Measurements from ENCODE around the gene NSA2.
"Not testable (repeated sequence)": the region's sequence is repeated elsewhere in the genome, so short reads cannot be mapped to it uniquely, and the experiment has no call there.

NSA2 gene

GRCh38 chr5:74786851-74787250 is 19.8 kb downstream of the NSA2 start:
- no peak overlapping the region for H3K23ac ChIP-seq (ENCODE audit: low read length in 2 of 2)
- H3K36me3 ChIP-seq (ENCODE audit: control insufficient read depth in 1 of 2, insufficient read depth in 2 of 2, low read depth in 1 of 2, low read length in 2 of 2), result no peaks in the 10 kb centered on the region
- no peak overlapping the region for H3K27ac ChIP-seq (ENCODE audit: low read length, poor library complexity, severe bottlenecking)
- no peak overlapping the region for H2BK15ac ChIP-seq (ENCODE audit: low read depth, poor library complexity, severe bottlenecking)
- H2BK5ac ChIP-seq (ENCODE audit: low read depth, low read length, poor library complexity, severe bottlenecking), result no peak overlapping the region
- H3K4me1 ChIP-seq (ENCODE audit: control insufficient read depth, insufficient read depth, low read depth, low read length), result no peaks in the 10 kb centered on the region
- WGBS, result 91% methylated on average over 6 of the region's 6 CpGs
- no peaks in the 10 kb centered on the region for H3K27me3 ChIP-seq (ENCODE audit: control insufficient read depth in 1 of 2, insufficient read depth in 1 of 2, low read length in 2 of 2)
- no peak overlapping the region for H2BK120ac ChIP-seq (ENCODE audit: low read depth, low read length)
- H4K91ac ChIP-seq (ENCODE audit: low read length), result no peak overlapping the region
- H2AK5ac ChIP-seq (ENCODE audit: low read length, severe bottlenecking), result no peak overlapping the region
- no peak overlapping the region for H3K18ac ChIP-seq (ENCODE audit: low read depth in 1 of 2, low read length in 2 of 2)
- no peak overlapping the region for H3K4me3 ChIP-seq (ENCODE audit: insufficient read depth in 1 of 2, low read depth in 1 of 2, low read length in 2 of 2)
- H4K8ac ChIP-seq (ENCODE audit: low read length), result no peak overlapping the region
- DNase-seq, result no peak
- H3K9me3 ChIP-seq (ENCODE audit: control insufficient read depth, low read length), result peaks cover 3% of the 10 kb centered on the region
- no peaks in the 10 kb centered on the region for H3K79me1 ChIP-seq (replicated peaks; ENCODE audit: low read length, poor library complexity, severe bottlenecking)
- H2BK12ac ChIP-seq (ENCODE audit: low read length in 2 of 2), result no peak overlapping the region
- H3K14ac ChIP-seq (ENCODE audit: low read length in 2 of 2), result no peak overlapping the region
- H3K4ac ChIP-seq (ENCODE audit: low read depth in 1 of 2, low read length in 2 of 2), result no peak overlapping the region
- H2AFZ ChIP-seq (ENCODE audit: low read depth, low read length), result no peak overlapping the region
- H3K4me2 ChIP-seq (ENCODE audit: low read length, poor library complexity, severe bottlenecking), result no peak overlapping the region
- no peak overlapping the region for H3K9ac ChIP-seq (ENCODE audit: low read length)

DNA sequence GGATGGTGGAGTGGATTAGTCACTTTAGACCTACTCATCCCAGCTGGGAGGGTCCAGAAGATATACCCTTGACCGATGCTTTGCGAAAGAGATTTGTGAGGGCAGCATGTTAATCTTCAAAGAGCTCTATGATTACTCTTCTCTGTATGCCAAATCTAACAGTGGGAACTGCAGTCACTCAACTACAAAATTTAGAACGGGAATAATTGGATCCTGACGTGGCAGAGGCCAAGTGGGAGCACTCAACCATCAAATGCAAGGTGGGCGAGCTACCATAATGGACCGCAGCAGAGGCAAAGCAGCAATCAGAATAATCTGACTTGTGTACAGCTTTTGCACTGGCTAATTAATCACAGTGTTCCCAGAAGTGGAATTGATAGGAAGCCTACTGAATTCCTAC is 20.4 kb downstream of the NSA2 start:
- Histone ChIP-seq H4K91ac (ENCODE audit: low read length) (no peak overlapping the region), H2BK5ac (ENCODE audit: low read depth, low read length, poor library complexity, severe bottlenecking) (no peak overlapping the region), H2BK120ac (ENCODE audit: low read depth, low read length) (no peak overlapping the region), H3K9ac (ENCODE audit: low read length) (no peak overlapping the region), H3K27ac (ENCODE audit: low read length, poor library complexity, severe bottlenecking) (no peak overlapping the region), H3K36me3 (ENCODE audit: control insufficient read depth in 1 of 2, insufficient read depth in 2 of 2, low read depth in 1 of 2, low read length in 2 of 2) (no peaks in the 10 kb centered on the region), H3K27me3 (ENCODE audit: control insufficient read depth in 1 of 2, insufficient read depth in 1 of 2, low read length in 2 of 2) (no peaks in the 10 kb centered on the region), H3K4ac (ENCODE audit: low read depth in 1 of 2, low read length in 2 of 2) (no peak overlapping the region), H2AK5ac (ENCODE audit: low read length, severe bottlenecking) (no peak overlapping the region), H3K9me3 (ENCODE audit: control insufficient read depth, low read length) (peaks cover 3% of the 10 kb centered on the region), H3K4me1 (ENCODE audit: control insufficient read depth, insufficient read depth, low read depth, low read length) (no peaks in the 10 kb centered on the region), H2BK12ac (ENCODE audit: low read length in 2 of 2) (no peak overlapping the region), H3K23ac (ENCODE audit: low read length in 2 of 2) (no peak overlapping the region), H3K18ac (ENCODE audit: low read depth in 1 of 2, low read length in 2 of 2) (no peak overlapping the region), H3K14ac (ENCODE audit: low read length in 2 of 2) (no peak overlapping the region), H3K4me2 (ENCODE audit: low read length, poor library complexity, severe bottlenecking) (no peak overlapping the region), H3K79me1 (replicated peaks; ENCODE audit: low read length, poor library complexity, severe bottlenecking) (no peaks in the 10 kb centered on the region), H2BK15ac (ENCODE audit: low read depth, poor library complexity, severe bottlenecking) (no peak overlapping the region), H2AFZ (ENCODE audit: low read depth, low read length) (no peak overlapping the region), H3K4me3 (ENCODE audit: insufficient read depth in 1 of 2, low read depth in 1 of 2, low read length in 2 of 2) (no peak overlapping the region), H4K8ac (ENCODE audit: low read length) (no peak overlapping the region)
- DNase-seq, result no peak
- 95% methylated on average over 6 of the region's 6 CpGs for WGBS

DNA sequence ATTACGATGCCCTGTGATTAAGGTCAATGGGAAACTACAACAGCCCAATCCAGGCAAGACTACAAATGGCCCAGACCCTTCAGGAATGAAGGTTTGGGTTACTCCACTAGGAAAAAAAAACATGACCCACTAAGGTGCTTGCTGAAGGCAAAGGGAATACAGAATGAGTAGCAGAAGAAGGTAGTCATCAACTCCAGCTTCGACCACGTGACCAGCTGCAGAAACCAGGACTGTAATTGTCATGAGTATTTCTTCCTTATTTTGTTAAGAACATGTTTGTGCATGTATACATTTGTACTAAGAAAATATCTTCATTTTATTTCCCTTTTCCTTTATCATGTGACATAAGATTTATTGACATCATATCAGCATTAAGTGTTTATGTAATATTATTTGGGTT is 24.6 kb downstream of the NSA2 start:
- H3K4me1 ChIP-seq (ENCODE audit: control insufficient read depth, insufficient read depth, low read depth, low read length); DNase-seq; H4K91ac ChIP-seq (ENCODE audit: low read length); H2BK15ac ChIP-seq (ENCODE audit: low read depth, poor library complexity, severe bottlenecking); H2BK120ac ChIP-seq (ENCODE audit: low read depth, low read length); H4K8ac ChIP-seq (ENCODE audit: low read length); H3K27ac ChIP-seq (ENCODE audit: low read length, poor library complexity, severe bottlenecking); H3K4me3 ChIP-seq (ENCODE audit: insufficient read depth in 1 of 2, low read depth in 1 of 2, low read length in 2 of 2); H2BK5ac ChIP-seq (ENCODE audit: low read depth, low read length, poor library complexity, severe bottlenecking); H3K79me1 ChIP-seq (replicated peaks; ENCODE audit: low read length, poor library complexity, severe bottlenecking); H2AK5ac ChIP-seq (ENCODE audit: low read length, severe bottlenecking); H3K4ac ChIP-seq (ENCODE audit: low read depth in 1 of 2, low read length in 2 of 2); H3K9me3 ChIP-seq (ENCODE audit: control insufficient read depth, low read length); H3K27me3 ChIP-seq (ENCODE audit: control insufficient read depth in 1 of 2, insufficient read depth in 1 of 2, low read length in 2 of 2); H2AFZ ChIP-seq (ENCODE audit: low read depth, low read length); H3K9ac ChIP-seq (ENCODE audit: low read length); H3K18ac ChIP-seq (ENCODE audit: low read depth in 1 of 2, low read length in 2 of 2); H3K36me3 ChIP-seq (ENCODE audit: control insufficient read depth in 1 of 2, insufficient read depth in 2 of 2, low read depth in 1 of 2, low read length in 2 of 2); H3K23ac ChIP-seq (ENCODE audit: low read length in 2 of 2); H3K14ac ChIP-seq (ENCODE audit: low read length in 2 of 2); H3K4me2 ChIP-seq (ENCODE audit: low read length, poor library complexity, severe bottlenecking); H2BK12ac ChIP-seq (ENCODE audit: low read length in 2 of 2): not testable (repeated sequence)
- 93% methylated on average over 2 of the region's 3 CpGs for WGBS

- Histone ChIP-seq H3K27me3 (ENCODE audit: control insufficient read depth in 1 of 2, insufficient read depth in 1 of 2, low read length in 2 of 2) (no peaks in the 10 kb centered on the region), H2AFZ (ENCODE audit: low read depth, low read length) (no peak overlapping the region)
Measured at GRCh38 chr5:74798977-74799911, 32.2 kb downstream of the NSA2 start.

More at GRCh38 chr5:74798977-74799911, 32.2 kb downstream of the NSA2 start:
- Histone ChIP-seq H3K27ac (ENCODE audit: low read length, poor library complexity, severe bottlenecking) (no peak overlapping the region), H2BK120ac (ENCODE audit: low read depth, low read length) (no peak overlapping the region), H3K4ac (ENCODE audit: low read depth in 1 of 2, low read length in 2 of 2) (no peak overlapping the region), H4K8ac (ENCODE audit: low read length) (no peak overlapping the region), H3K9ac (ENCODE audit: low read length) (no peak overlapping the region), H4K91ac (ENCODE audit: low read length) (no peak overlapping the region), H3K14ac (ENCODE audit: low read length in 2 of 2) (no peak overlapping the region), H3K79me1 (replicated peaks; ENCODE audit: low read length, poor library complexity, severe bottlenecking) (no peaks in the 10 kb centered on the region), H2AK5ac (ENCODE audit: low read length, severe bottlenecking) (no peak overlapping the region), H3K36me3 (ENCODE audit: control insufficient read depth in 1 of 2, insufficient read depth in 2 of 2, low read depth in 1 of 2, low read length in 2 of 2) (no peaks in the 10 kb centered on the region), H3K4me3 (ENCODE audit: insufficient read depth in 1 of 2, low read depth in 1 of 2, low read length in 2 of 2) (no peak overlapping the region), H2BK5ac (ENCODE audit: low read depth, low read length, poor library complexity, severe bottlenecking) (no peak overlapping the region), H2BK12ac (ENCODE audit: low read length in 2 of 2) (no peak overlapping the region), H3K4me1 (ENCODE audit: control insufficient read depth, insufficient read depth, low read depth, low read length) (peaks cover 2% of the 10 kb centered on the region), H3K23ac (ENCODE audit: low read length in 2 of 2) (no peak overlapping the region), H3K4me2 (ENCODE audit: low read length, poor library complexity, severe bottlenecking) (no peak overlapping the region), H2BK15ac (ENCODE audit: low read depth, poor library complexity, severe bottlenecking) (no peak overlapping the region), H3K9me3 (ENCODE audit: control insufficient read depth, low read length) (no peaks in the 10 kb centered on the region), H3K18ac (ENCODE audit: low read depth in 1 of 2, low read length in 2 of 2) (no peak overlapping the region)
- no peak for DNase-seq
- 86% methylated on average over 21 of the region's 21 CpGs for WGBS

All from mesenchymal stem cell (in vitro differentiated cells and primary cell).